Activated CD8-positive, alpha-beta memory T cell treated with anti-CD3 and anti-CD28 coated beads for 24 hours (primary cell): Measurements from ENCODE around the gene SHISA3.

Source experiments
- DNase-seq: peaks from one replicate; pipeline ENCODE4 v3.0.0-alpha.2; 2020

SHISA3 gene

DNA sequence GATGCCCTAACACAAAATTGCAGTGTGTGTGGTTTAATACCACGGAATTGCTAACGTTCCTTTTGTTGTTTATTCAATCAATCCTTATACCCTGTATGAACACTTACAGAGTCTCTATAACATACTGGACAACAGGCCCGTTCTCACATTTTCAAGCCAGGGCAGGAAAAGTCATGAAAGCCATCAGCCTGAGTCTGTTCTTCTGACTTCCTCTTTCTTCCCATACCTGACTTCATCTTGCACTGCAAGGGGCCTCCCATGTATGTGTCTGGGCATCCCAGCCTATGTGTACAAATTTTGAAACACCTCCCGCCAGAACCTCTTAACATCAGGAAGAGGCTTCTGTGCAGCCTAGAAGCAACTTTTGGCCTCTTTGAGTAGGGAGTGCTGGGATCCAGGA is 4.9 kb upstream of the SHISA3 start:
- no peak for DNase-seq

- DNase-seq, result no peak
These were observed 1.7 kb upstream of the SHISA3 start for GRCh38 chr4:42395595-42395994.

GRCh38 chr4:42396361-42396751 is 932 bp upstream of the SHISA3 start:
- DNase-seq, result no peak

GRCh38 chr4:42397635-42398170 is 415 bp downstream of the SHISA3 start:
- peak; percentile 66 for DNase-seq

GRCh38 chr4:42398171-42398870 is 1.0 kb downstream of the SHISA3 start:
- DNase-seq, result peak; percentile 63

DNA sequence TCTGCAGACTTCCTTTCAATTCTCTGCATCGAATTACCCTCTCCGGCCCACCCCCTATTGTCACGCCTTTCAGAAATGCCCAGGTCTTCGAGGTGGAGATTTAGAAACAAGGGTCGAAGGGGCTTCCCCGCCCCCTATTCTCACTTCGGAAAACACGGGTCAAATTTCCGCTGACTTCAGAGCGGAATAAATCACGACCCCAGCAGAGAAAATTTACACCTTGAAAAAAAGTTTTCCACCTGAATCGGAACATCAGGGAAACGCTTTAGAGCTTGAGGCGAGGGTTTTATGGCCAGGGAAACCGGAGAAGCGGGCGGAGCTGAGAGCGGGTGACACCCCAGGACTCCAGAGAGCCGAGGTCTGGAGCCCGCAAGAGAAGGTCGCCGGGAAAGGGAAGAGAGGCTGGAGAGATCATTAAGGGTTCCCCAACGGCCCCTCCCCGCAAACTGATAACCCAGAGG is 1.6 kb downstream of the SHISA3 start:
- DNase-seq, result no peak

DNA sequence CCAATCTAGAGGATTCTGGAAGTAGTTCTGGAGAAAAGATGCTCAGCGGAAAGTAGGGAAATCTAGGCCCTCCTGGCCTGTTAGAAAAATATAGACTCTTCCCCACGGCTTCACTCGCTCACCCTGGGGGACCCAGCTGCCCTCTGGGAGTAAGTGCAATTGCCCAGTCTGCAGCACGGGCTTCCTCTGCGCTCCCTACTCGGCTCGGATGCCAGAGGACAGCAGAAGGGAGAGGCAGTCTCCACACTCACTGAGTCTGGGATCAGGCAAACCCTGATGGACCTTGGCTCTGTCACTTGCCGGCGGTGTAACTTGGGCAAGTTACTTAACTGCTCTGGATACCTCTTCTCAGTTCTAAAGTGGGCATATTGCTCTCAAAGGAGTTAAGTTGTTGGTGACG is 2.1 kb downstream of the SHISA3 start:
- no peak for DNase-seq

DNA sequence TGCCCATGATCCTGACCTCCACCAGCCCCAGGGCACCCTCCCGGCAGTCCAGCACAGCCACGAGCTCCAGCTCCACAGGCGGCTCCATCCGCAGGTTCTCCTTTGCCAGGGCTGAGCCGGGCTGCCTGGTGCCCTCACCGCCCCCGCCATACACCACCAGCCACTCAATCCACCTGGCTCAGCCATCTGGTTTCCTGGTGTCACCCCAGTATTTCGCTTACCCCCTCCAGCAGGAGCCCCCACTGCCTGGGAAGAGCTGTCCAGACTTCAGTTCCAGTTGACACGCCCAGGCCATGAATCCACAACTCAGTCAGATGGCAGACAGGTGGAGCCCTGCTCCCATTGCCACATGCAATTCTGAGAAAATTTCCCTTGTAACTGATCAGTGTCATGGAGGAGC is 3.9 kb downstream of the SHISA3 start:
- no peak for DNase-seq

- DNase-seq, result no peak
These were observed 6.7 kb downstream of the SHISA3 start for GRCh38 chr4:42404001-42404400.

GRCh38 chr4:42410446-42410845 is 13.2 kb downstream of the SHISA3 start:
- DNase-seq, result no peak

DNA sequence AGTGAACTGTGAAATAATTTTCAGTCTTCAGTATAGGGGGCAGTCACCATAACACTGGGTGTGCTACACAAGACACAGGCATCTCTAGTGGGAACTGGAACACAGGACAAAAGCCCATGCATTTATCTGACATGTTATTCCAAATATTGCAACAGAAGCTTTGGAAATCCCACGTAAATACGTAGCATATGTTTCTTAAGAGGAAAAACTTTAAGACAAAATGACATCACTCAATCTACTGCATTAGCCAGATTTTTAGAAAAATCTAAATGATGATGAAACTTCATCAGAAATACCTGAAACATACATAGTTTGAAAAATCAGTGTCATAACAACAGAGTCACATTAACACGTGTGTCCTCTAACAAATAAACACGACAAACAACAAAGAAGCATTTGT is 14.5 kb downstream of the SHISA3 start:
- no peak for DNase-seq

DNA sequence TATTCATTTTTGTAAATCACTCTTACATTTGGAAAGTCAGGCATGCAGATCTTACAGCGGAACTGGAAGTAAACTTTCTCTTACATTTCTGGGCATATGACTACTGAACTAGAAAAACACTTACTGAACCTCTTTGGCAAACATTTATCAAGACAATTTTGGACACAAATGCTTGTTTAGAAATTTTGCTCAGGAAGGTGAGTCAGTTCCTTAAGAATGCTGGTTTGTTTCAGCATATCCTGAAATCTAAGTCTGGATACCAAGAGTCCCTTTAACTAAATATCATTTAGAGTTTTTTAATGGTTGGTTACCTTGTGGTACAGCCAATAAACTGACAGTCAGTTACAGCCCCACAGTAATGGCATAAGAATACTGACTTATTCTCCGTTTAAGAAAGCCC is 15.0 kb downstream of the SHISA3 start:
- DNase-seq, result no peak

DNA sequence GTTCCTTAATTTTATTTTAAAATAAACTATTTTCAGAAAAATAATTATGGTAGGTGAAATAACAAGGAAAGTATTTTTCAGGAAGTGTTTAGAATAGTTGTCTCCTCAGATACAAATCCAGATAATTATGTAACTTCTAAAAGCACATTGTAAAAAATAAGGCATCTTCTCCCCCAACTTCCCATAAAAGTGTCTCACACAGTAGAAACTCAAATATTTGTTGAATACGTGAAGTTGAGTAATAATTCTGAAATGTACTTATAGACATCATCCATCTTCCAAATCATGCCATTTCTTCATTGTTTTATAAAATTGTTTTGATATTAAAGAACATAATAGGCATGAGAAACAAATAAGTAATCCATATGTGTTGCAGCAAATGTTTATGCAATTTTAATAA is 18.0 kb downstream of the SHISA3 start:
- DNase-seq, result no peak

- no peak for DNase-seq
These were observed 18.7 kb downstream of the SHISA3 start for GRCh38 chr4:42416017-42416416.

- no peak for DNase-seq
These were observed 20.3 kb downstream of the SHISA3 start for GRCh38 chr4:42417550-42417949.

- DNase-seq, result no peak
These were observed 22.9 kb downstream of the SHISA3 start for GRCh38 chr4:42420140-42420539.

GRCh38 chr4:42425146-42426065 is 28.1 kb downstream of the SHISA3 start:
- no peak for DNase-seq

GRCh38 chr4:42428036-42428435 is 30.7 kb downstream of the SHISA3 start:
- no peak for DNase-seq

GRCh38 chr4:42436928-42437565 is 39.8 kb downstream of the SHISA3 start:
- DNase-seq, result no peak

DNA sequence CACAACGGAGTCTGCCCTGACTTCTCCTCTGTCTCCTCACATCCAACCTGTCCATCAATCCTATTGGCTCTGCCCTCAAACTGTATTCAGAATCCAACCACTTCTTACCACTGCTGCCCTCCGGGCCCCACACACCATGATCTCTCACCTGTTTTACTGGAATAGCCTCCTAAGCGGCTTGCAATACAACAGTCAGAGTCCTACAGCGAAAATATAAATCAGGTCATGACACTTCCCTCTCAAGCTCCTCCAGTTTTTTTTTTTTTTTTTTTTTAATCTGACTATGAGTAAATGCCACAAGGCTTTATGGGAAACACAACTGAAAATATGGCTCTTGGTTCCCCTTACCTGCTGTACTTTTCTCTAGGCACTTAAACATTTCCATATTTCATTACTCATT is 42.8 kb downstream of the SHISA3 start:
- no peak for DNase-seq

GRCh38 chr4:42442601-42443000 is 45.3 kb downstream of the SHISA3 start:
- DNase-seq, result no peak

GRCh38 chr4:42445038-42445437 is 47.8 kb downstream of the SHISA3 start:
- DNase-seq, result no peak

- DNase-seq, result no peak
These were observed 49.5 kb downstream of the SHISA3 start for GRCh38 chr4:42446823-42447222.
